Uterus (tissue), 2 donors: ENCODE measurements around the gene HJV.

Experiments used
- POLR2A ChIP-seq, 2 donors: fragments of 450-650 bp; IDR thresholded peaks; one replicate each; pipeline ENCODE4 v1.6.1; 2016; ENCODE audit warnings: antibody characterized with exemption in 2 of 2, mild to moderate bottlenecking in 1 of 2, moderate library complexity in 1 of 2
- TF ChIP-seq, protein P1 (sequence below), 4 experiments: fragments of 200-600 bp in 2 of 4; fragments of 450-650 bp in 2 of 4; sonication (generic) in 2 of 4; IDR thresholded peaks; one replicate each; pipeline ENCODE4 v1.5.1; 2016 to 2019; ENCODE audit warnings: antibody characterized with exemption in 4 of 4, mild to moderate bottlenecking in 2 of 4, moderate library complexity in 1 of 4

DNA sequence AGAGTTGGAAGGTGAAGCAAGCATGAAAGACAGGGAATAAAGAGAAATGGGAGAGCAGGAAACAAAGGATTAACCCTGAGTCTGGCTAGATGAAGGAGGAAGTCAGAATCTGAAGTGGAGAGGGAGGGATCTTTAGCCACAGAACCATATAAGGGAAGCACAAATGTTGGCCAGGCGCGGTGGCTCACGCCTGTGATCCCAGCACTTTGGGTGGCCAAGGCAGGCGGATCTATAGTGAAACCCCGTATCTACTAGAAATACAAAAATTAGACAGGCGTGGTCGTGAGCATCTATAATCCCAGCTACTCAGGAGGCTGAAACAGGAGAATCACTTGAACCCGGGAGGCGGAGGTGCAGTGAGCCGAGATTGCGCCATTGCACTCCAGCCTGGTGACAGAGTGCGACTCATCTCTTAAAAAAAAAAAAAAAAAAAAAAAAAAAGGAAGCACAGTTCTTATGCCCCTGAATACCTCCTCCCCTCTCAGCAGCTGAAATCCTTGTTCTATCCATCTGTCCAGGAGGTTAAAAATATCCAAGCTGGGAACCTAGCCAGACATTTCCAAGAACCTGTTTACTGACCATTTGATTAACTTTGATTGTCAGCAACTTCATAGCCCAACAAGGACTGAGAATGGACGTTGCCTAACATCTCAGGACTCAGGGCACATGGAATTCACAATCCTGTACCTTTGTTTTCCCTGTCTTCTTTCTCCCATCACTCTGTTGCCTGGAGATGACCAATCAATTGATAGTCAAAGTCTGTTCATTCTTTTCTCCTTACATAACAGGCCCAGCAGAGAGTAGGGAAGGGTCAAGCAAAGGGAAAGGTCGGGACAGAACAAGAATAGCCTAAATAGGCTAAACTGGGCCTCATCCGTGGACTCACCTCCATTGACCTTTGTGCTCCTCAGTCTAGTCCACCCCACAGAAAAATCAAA lies 35.8 kb downstream of the HJV start:
- TF ChIP-seq, protein P1, sequence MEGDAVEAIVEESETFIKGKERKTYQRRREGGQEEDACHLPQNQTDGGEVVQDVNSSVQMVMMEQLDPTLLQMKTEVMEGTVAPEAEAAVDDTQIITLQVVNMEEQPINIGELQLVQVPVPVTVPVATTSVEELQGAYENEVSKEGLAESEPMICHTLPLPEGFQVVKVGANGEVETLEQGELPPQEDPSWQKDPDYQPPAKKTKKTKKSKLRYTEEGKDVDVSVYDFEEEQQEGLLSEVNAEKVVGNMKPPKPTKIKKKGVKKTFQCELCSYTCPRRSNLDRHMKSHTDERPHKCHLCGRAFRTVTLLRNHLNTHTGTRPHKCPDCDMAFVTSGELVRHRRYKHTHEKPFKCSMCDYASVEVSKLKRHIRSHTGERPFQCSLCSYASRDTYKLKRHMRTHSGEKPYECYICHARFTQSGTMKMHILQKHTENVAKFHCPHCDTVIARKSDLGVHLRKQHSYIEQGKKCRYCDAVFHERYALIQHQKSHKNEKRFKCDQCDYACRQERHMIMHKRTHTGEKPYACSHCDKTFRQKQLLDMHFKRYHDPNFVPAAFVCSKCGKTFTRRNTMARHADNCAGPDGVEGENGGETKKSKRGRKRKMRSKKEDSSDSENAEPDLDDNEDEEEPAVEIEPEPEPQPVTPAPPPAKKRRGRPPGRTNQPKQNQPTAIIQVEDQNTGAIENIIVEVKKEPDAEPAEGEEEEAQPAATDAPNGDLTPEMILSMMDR (IDR thresholded peaks at IDR 0.05), result no peak
- no peak for TF ChIP-seq POLR2A (IDR thresholded peaks at IDR 0.05)
